ENCODE data around the gene LRFN3. TPM values are rescaled to one million over a fixed set of nuclear protein-coding genes. Genes with fewer than 3 reads are reported as not detected.
"Not testable (repeated sequence)": the region's sequence is repeated elsewhere in the genome, so short reads cannot be mapped to it uniquely, and the experiment has no call there.

Gene LRFN3
- total RNA-seq, 1 experiment from 2014 or later = 10.2 TPM

GRCh38 chr19:35909684-35910035 lies 26.5 kb upstream of the LRFN3 start:
- intact Hi-C loops (cut with micrococcal nuclease; ENCODE audit: unreplicated experiment) = no loop called here
- Mint-ChIP-seq H3K4me3 (ENCODE audit: unreplicated experiment) (no peak overlapping the region), H3K27me3 (ENCODE audit: insufficient read depth, unreplicated experiment) (peaks cover under 1% of the 10 kb centered on the region), H3K4me1 (ENCODE audit: low read depth, unreplicated experiment) (no peaks in the 10 kb centered on the region), H3K36me3 (ENCODE audit: insufficient read depth, unreplicated experiment) (no peaks in the 10 kb centered on the region), H3K9me3 (ENCODE audit: unreplicated experiment) (no peaks in the 10 kb centered on the region), H3K27ac (ENCODE audit: unreplicated experiment) (no peak overlapping the region)
- no peak for DNase-seq
- Histone ChIP-seq H3K27me3 (replicated peaks; ENCODE audit: control insufficient read depth, insufficient read depth, low read length) (0 out of 2 replicates have a peak, but pooled peaks cover 1% of the 10 kb centered on the region), H3K9me3 (no peaks in the 10 kb centered on the region), H3K36me3 (ENCODE audit: control insufficient read depth, insufficient read depth, low read length) (no peaks in the 10 kb centered on the region), H3K4me1 (no peaks in the 10 kb centered on the region), H3K4me3 (ENCODE audit: low read depth, low read length) (no peak overlapping the region)
- CTCF ChIA-PET = interaction anchor here (1.1 kb wide), 1 partner anchor 22 kb away, joined by 3 read pairs; no protein-coding TSS in a partner anchor
- no TSS peak for BruUV-seq (replicated peaks)
- POLR2A ChIA-PET = no interaction called here
- no peak for TF ChIP-seq CTCF (IDR thresholded peaks at IDR 0.05; ENCODE audit: insufficient read depth in 1 of 2, low read depth in 1 of 2, low read length in 1 of 2, severe bottlenecking in 1 of 2, unreplicated experiment in 1 of 2)

- H3K36me3 ChIP-seq (ENCODE audit: control insufficient read depth, insufficient read depth, low read length); H3K27ac Mint-ChIP-seq (ENCODE audit: unreplicated experiment); H3K4me3 Mint-ChIP-seq (ENCODE audit: unreplicated experiment); DNase-seq; H3K36me3 Mint-ChIP-seq (ENCODE audit: insufficient read depth, unreplicated experiment); H3K27me3 ChIP-seq (replicated peaks; ENCODE audit: control insufficient read depth, insufficient read depth, low read length); H3K4me3 ChIP-seq (ENCODE audit: low read depth, low read length); H3K27me3 Mint-ChIP-seq (ENCODE audit: insufficient read depth, unreplicated experiment); BruUV-seq (replicated peaks); intact Hi-C loops (cut with micrococcal nuclease; ENCODE audit: unreplicated experiment); H3K9me3 ChIP-seq; H3K4me1 Mint-ChIP-seq (ENCODE audit: low read depth, unreplicated experiment); H3K9me3 Mint-ChIP-seq (ENCODE audit: unreplicated experiment); CTCF ChIA-PET; H3K4me1 ChIP-seq; POLR2A ChIA-PET: not testable (repeated sequence)
Measured at GRCh38 chr19:35910355-35910754, 25.8 kb upstream of the LRFN3 start.

GRCh38 chr19:35911173-35911572 lies 25.0 kb upstream of the LRFN3 start:
- Histone ChIP-seq H3K9me3 (no peaks in the 10 kb centered on the region), H3K4me3 (ENCODE audit: low read depth, low read length) (no peak overlapping the region), H3K27me3 (replicated peaks; ENCODE audit: control insufficient read depth, insufficient read depth, low read length) (0 out of 2 replicates have a peak, but pooled peaks cover 1% of the 10 kb centered on the region), H3K36me3 (ENCODE audit: control insufficient read depth, insufficient read depth, low read length) (no peaks in the 10 kb centered on the region), H3K4me1 (no peaks in the 10 kb centered on the region)
- Mint-ChIP-seq H3K9me3 (ENCODE audit: unreplicated experiment) (no peaks in the 10 kb centered on the region), H3K4me1 (ENCODE audit: low read depth, unreplicated experiment) (no peaks in the 10 kb centered on the region), H3K36me3 (ENCODE audit: insufficient read depth, unreplicated experiment) (no peaks in the 10 kb centered on the region), H3K27ac (ENCODE audit: unreplicated experiment) (no peak overlapping the region), H3K4me3 (ENCODE audit: unreplicated experiment) (no peak overlapping the region), H3K27me3 (ENCODE audit: insufficient read depth, unreplicated experiment) (peaks cover 7% of the 10 kb centered on the region)
- DNase-seq = no peak
- BruUV-seq (replicated peaks) = no TSS peak
- TF ChIP-seq CTCF (IDR thresholded peaks at IDR 0.05; ENCODE audit: insufficient read depth in 1 of 2, low read depth in 1 of 2, low read length in 1 of 2, severe bottlenecking in 1 of 2, unreplicated experiment in 1 of 2) = no peak
- ChIA-PET POLR2A (no interaction called here), CTCF (no interaction called here)
- intact Hi-C loops (cut with micrococcal nuclease; ENCODE audit: unreplicated experiment) = no loop called here

- Histone ChIP-seq H3K4me1 (no peaks in the 10 kb centered on the region), H3K4me3 (ENCODE audit: low read depth, low read length) (no peak overlapping the region), H3K27me3 (replicated peaks; ENCODE audit: control insufficient read depth, insufficient read depth, low read length) (0 out of 2 replicates have a peak, but pooled peaks cover 1% of the 10 kb centered on the region), H3K36me3 (ENCODE audit: control insufficient read depth, insufficient read depth, low read length) (no peaks in the 10 kb centered on the region), H3K9me3 (no peaks in the 10 kb centered on the region)
- no TSS peak for BruUV-seq (replicated peaks)
- Mint-ChIP-seq H3K27ac (ENCODE audit: unreplicated experiment) (no peak overlapping the region), H3K27me3 (ENCODE audit: insufficient read depth, unreplicated experiment) (peaks cover 7% of the 10 kb centered on the region), H3K4me3 (ENCODE audit: unreplicated experiment) (no peak overlapping the region), H3K9me3 (ENCODE audit: unreplicated experiment) (no peaks in the 10 kb centered on the region), H3K4me1 (ENCODE audit: low read depth, unreplicated experiment) (no peaks in the 10 kb centered on the region), H3K36me3 (ENCODE audit: insufficient read depth, unreplicated experiment) (no peaks in the 10 kb centered on the region)
- CTCF ChIA-PET = no interaction called here
- POLR2A ChIA-PET = no interaction called here
- intact Hi-C loops (cut with micrococcal nuclease; ENCODE audit: unreplicated experiment) = no loop called here
- TF ChIP-seq CTCF (IDR thresholded peaks at IDR 0.05; ENCODE audit: insufficient read depth in 1 of 2, low read depth in 1 of 2, low read length in 1 of 2, severe bottlenecking in 1 of 2, unreplicated experiment in 1 of 2) = no peak
- no peak for DNase-seq
Measured at GRCh38 chr19:35911790-35912189, 24.4 kb upstream of the LRFN3 start.
